ENCODE data around the gene MRPL19. TPM values are rescaled to one million over a fixed set of nuclear protein-coding genes. Genes with fewer than 3 reads are reported as not detected.
A peak's percentile ranks its signal among the peaks of the same experiment; 100 is the strongest.

Gene MRPL19
- total RNA-seq, 2 donors from 2014 or later, result 13.5 to 22.1 TPM

DNA sequence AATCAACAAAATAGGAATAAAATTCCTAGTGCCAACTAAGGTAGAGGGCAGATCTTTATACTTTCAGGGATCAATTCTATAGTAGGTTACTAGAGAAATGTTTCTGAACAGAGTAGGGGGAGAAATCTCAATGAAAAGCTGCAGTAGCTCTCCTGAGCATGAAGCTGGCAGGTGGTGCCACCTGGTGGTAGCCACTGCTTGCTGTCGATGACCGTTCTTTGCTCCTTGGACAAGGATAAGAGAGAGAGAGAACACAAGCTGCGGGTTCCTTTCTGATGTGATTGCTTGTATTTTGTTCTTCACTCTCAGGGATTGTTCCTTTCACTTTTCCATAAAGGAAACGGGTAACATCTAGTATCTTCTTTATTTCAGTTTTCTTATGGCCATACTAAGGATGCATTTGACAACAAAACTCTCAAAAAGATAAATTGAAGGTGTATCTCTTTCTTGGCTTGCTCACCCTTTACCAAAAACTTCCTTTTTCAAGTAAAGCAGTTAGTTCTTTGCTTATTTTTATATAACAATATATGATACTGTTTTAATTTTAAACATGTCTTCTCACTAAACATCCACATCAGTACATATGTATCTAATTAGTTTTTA is 18.6 kb upstream of the MRPL19 start:
- Histone ChIP-seq H3K4me1 (peaks cover 12% of the 10 kb centered on the region), H3K36me3 (replicated peaks in 1 of 2; ENCODE audit: insufficient read depth in 1 of 2, low read depth in 2 of 2) (no peaks in the 10 kb centered on the region), H3K27me3 (no peaks in the 10 kb centered on the region), H3K9me3 (no peaks in the 10 kb centered on the region), H3K4me3 (no peak overlapping the region), H3K27ac (no peak overlapping the region)
- 0 to 3% methylated on average over 4 of the region's 4 CpGs for WGBS, 2 donors
- DNase-seq (peak; percentile 81 to 88 (median 82)), ATAC-seq (peak; percentile 88)
- TF ChIP-seq POLR2A (IDR thresholded peaks at IDR 0.05), result no peak
- TF ChIP-seq, protein P1, sequence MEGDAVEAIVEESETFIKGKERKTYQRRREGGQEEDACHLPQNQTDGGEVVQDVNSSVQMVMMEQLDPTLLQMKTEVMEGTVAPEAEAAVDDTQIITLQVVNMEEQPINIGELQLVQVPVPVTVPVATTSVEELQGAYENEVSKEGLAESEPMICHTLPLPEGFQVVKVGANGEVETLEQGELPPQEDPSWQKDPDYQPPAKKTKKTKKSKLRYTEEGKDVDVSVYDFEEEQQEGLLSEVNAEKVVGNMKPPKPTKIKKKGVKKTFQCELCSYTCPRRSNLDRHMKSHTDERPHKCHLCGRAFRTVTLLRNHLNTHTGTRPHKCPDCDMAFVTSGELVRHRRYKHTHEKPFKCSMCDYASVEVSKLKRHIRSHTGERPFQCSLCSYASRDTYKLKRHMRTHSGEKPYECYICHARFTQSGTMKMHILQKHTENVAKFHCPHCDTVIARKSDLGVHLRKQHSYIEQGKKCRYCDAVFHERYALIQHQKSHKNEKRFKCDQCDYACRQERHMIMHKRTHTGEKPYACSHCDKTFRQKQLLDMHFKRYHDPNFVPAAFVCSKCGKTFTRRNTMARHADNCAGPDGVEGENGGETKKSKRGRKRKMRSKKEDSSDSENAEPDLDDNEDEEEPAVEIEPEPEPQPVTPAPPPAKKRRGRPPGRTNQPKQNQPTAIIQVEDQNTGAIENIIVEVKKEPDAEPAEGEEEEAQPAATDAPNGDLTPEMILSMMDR (IDR thresholded peaks at IDR 0.05), result peak; percentile 70 to 83 (median 81)
- intact Hi-C loops (cut with DNase I), result no loop called here

DNA sequence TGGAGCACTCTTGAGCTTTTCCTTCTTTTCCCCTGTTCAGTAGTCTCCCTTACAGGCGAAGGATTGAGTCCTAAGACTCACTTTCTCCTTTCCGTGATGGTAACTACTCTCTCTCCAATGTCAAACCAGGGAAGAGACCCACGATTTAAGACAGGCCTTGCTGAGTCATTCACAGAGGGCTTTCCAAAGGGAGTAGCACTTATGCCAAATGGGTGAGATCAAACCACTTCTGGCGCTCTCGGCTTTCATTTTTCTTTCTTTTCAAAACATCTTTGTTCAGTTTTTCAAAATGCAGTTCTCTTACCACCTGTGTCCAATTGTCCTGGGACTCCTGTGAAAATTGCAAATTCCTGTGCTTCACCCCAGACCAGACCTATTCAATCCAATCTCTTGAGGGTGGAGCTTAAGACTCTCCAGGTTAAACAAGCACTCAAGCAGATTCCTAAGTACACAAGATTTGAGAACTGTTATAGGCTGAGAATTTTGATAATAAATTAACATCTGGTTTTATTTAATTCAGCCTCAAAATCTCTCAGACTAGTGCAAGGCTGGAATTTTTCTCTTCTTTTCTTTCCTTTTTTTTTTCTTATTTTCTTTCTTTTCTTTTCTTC is 14.4 kb upstream of the MRPL19 start:
- Histone ChIP-seq H3K27ac (peak overlapping the region in 2 of 4 donors; percentile 5 to 38), H3K36me3 (replicated peaks in 1 of 2; ENCODE audit: insufficient read depth in 1 of 2, low read depth in 2 of 2) (no peaks in the 10 kb centered on the region), H3K9me3 (no peaks in the 10 kb centered on the region), H3K27me3 (no peaks in the 10 kb centered on the region), H3K4me3 (no peak overlapping the region), H3K4me1 (peaks cover 13% of the 10 kb centered on the region)
- TF ChIP-seq, protein P1 (IDR thresholded peaks at IDR 0.05), result no peak
- no peak for TF ChIP-seq POLR2A (IDR thresholded peaks at IDR 0.05)
- 67 to 76% methylated on average over 5 of the region's 5 CpGs for WGBS, 2 donors
- no peak for ATAC-seq
- DNase-seq, result no peak
- intact Hi-C loops (cut with DNase I), result loop anchor here (10.0 kb wide), 1 partner anchor 973 kb away; no protein-coding TSS in a partner anchor

DNA sequence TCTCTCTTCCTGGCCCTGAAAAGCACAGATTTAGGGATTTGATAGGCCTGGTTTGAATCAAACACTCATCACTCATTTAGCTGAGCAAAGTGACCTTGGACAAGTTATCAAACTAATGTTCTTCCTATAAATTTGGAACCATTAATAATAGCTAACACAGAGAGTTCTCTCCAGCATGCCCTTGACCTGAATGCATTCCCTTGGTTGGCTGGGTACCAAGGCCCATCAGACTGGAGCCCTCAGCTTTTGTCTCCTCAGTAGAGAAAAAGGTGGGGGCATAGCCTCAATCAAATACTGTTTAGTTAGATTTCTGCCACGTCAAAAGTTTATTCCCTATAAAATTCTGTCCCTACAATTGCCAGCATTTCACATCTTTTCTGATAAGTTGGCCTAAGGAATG is 13.8 kb upstream of the MRPL19 start:
- no peaks in the 10 kb centered on the region for H3K9me3 ChIP-seq
- peaks cover 13% of the 10 kb centered on the region for H3K4me1 ChIP-seq
- H3K4me3 ChIP-seq, result no peak overlapping the region
- H3K36me3 ChIP-seq (replicated peaks in 1 of 2; ENCODE audit: insufficient read depth in 1 of 2, low read depth in 2 of 2), result no peaks in the 10 kb centered on the region
- peak overlapping the region in 2 of 4 donors; percentile 5 to 38 for H3K27ac ChIP-seq
- intact Hi-C loops (cut with DNase I), result loop anchor here (10.0 kb wide), 1 partner anchor 972 kb away; no protein-coding TSS in a partner anchor
- no peak for ATAC-seq
- no peak for TF ChIP-seq POLR2A (IDR thresholded peaks at IDR 0.05)
- TF ChIP-seq, protein P1 (IDR thresholded peaks at IDR 0.05), result no peak
- no peaks in the 10 kb centered on the region for H3K27me3 ChIP-seq
- peak in 1 of 4 donors; percentile 32 for DNase-seq
- 37 to 43% methylated on average over 1 of the region's 1 CpG for WGBS, 2 donors

DNA sequence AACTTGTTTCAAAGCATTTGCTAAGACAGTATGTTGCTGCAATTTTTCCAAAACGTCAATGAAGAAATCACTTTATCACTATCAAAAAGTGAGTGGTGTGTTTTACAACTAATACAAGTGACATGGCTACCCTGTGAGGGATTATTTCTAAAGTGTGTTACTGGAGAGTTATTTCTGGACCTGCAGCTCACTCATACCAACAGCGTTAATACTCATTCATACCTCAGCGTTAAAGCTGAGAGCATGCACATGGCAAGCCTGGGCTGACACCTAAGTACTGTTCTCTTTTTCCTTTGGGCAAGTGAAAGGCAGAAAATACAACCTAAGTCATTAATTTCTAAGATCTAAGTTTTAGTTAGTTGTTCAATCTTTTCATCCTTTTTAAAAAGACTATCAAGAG is 13.0 kb upstream of the MRPL19 start:
- no peaks in the 10 kb centered on the region for H3K9me3 ChIP-seq
- no peaks in the 10 kb centered on the region for H3K27me3 ChIP-seq
- TF ChIP-seq, protein P1 (IDR thresholded peaks at IDR 0.05), result no peak
- no peak for TF ChIP-seq POLR2A (IDR thresholded peaks at IDR 0.05)
- H3K27ac ChIP-seq, result no peak overlapping the region
- intact Hi-C loops (cut with DNase I), result loop anchor here (10.0 kb wide), 1 partner anchor 971 kb away; no protein-coding TSS in a partner anchor
- DNase-seq (no peak), ATAC-seq (no peak)
- 42 to 68% methylated on average over 3 of the region's 3 CpGs for WGBS, 2 donors
- H3K4me1 ChIP-seq, result peaks cover 13% of the 10 kb centered on the region
- no peaks in the 10 kb centered on the region for H3K36me3 ChIP-seq (replicated peaks in 1 of 2; ENCODE audit: insufficient read depth in 1 of 2, low read depth in 2 of 2)
- H3K4me3 ChIP-seq, result no peak overlapping the region
